Neural crest cell (in vitro differentiated cells): Measurements from ENCODE around the gene FNDC3B. TPM values are rescaled to one million over a fixed set of nuclear protein-coding genes. Genes with fewer than 3 reads are reported as not detected.
"Not testable (repeated sequence)": the region's sequence is repeated elsewhere in the genome, so short reads cannot be mapped to it uniquely, and the experiment has no call there.

Experiments used
- DNase-seq: peaks from one replicate; pipeline ENCODE4 v3.0.0; 2021; ENCODE audit warnings: low read depth, mixed read lengths, low spot score
- H3K27ac Mint-ChIP-seq: one replicate; pipeline ENCODE4 v1.8.0; 2021; ENCODE audit warnings: mild to moderate bottlenecking, mixed read lengths; ENCODE audit not compliant: unreplicated experiment
- H3K27me3 Mint-ChIP-seq: 2 replicates; pipeline ENCODE4 v1.8.0; 2021; ENCODE audit warnings: low read depth, mild to moderate bottlenecking, mixed read lengths
- H3K36me3 Mint-ChIP-seq: 2 replicates; pipeline ENCODE4 v1.8.0; 2021; ENCODE audit warnings: low read depth, mild to moderate bottlenecking, mixed read lengths
- H3K4me1 Mint-ChIP-seq: 2 replicates; pipeline ENCODE4 v1.8.0; 2021; ENCODE audit warnings: mixed read lengths
- H3K4me3 Mint-ChIP-seq: one replicate; pipeline ENCODE4 v1.8.0; 2021; ENCODE audit warnings: mild to moderate bottlenecking, mixed read lengths
- H3K9me3 Mint-ChIP-seq: 2 replicates; pipeline ENCODE4 v1.8.0; 2021; ENCODE audit warnings: mixed read lengths
- total RNA-seq: library from RNA; stranded (reverse); gene quantifications from 2 replicates; pipeline ENCODE4 v1.2.1, GENCODE V29; 2021
- TF ChIP-seq, protein P1 (sequence below): fragments of 200-600 bp; sonication (generic); conservative IDR thresholded peaks from 2 replicates; pipeline ENCODE4 v1.5.0; 2021; ENCODE audit warnings: antibody characterized with exemption, mild to moderate bottlenecking

The FNDC3B gene
- total RNA-seq, 1 donor from 2014 or later: 41.5 TPM

GRCh38 chr3:172040078-172040980 is 951 bp downstream of the FNDC3B start:
- H3K4me1 Mint-ChIP-seq: peaks cover 50% of the 10 kb centered on the region
- peak overlapping the region; percentile 96 for H3K4me3 Mint-ChIP-seq
- no peaks in the 10 kb centered on the region for H3K9me3 Mint-ChIP-seq
- no peaks in the 10 kb centered on the region for H3K27me3 Mint-ChIP-seq
- TF ChIP-seq, protein P1, sequence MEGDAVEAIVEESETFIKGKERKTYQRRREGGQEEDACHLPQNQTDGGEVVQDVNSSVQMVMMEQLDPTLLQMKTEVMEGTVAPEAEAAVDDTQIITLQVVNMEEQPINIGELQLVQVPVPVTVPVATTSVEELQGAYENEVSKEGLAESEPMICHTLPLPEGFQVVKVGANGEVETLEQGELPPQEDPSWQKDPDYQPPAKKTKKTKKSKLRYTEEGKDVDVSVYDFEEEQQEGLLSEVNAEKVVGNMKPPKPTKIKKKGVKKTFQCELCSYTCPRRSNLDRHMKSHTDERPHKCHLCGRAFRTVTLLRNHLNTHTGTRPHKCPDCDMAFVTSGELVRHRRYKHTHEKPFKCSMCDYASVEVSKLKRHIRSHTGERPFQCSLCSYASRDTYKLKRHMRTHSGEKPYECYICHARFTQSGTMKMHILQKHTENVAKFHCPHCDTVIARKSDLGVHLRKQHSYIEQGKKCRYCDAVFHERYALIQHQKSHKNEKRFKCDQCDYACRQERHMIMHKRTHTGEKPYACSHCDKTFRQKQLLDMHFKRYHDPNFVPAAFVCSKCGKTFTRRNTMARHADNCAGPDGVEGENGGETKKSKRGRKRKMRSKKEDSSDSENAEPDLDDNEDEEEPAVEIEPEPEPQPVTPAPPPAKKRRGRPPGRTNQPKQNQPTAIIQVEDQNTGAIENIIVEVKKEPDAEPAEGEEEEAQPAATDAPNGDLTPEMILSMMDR: peak; percentile 39
- no peak overlapping the region for H3K27ac Mint-ChIP-seq
- no peaks in the 10 kb centered on the region for H3K36me3 Mint-ChIP-seq
- peak; percentile 49 for DNase-seq

DNA sequence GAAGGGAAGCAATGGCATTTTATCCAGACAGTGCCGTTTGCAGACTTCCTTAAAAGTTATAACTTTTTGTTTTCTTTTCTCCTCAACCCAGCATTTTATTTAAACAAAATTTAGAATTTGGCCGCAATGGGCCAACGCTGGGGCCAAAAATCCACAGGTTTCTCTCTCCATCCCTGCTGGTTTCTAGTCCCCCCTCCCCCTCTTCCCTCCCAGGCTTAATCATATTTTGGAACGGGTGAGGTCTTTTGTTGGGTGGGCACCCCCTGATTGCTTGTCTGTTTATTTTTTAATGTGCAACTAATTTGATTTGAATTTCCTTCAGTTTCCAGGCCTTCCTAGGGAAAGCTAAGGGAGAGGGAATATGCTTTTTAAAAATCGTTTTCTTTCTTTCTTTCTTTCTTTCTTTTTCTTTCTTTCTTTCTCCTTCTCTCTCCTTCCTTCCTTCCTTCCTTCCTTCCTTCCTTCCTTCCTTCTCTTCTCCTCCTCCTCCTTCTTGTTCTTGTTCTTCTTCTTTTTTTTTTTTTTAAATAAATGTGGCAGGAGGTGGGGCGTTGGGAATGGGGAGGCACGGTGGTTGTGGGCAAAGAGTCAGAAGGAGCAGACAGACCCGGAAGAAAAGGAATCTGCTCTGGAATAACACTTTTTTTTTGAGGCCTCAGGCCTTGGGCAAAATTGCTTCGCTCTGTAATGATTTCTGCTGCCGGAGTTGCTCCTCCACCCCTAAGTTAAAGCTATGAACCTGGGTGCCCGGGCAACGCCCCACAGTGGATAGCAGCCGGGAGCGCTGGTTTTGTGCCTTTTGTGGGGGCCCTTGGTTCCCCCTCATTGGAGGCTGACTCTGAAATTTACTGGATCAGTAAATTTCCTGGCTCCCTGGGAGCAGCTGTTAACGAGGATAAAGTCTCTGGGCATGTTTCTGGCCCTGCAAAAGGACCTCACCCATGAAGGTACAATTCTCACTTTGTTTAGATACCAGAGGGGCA is 1.9 kb downstream of the FNDC3B start:
- no peaks in the 10 kb centered on the region for H3K27me3 Mint-ChIP-seq
- no peaks in the 10 kb centered on the region for H3K9me3 Mint-ChIP-seq
- peaks cover 56% of the 10 kb centered on the region for H3K4me1 Mint-ChIP-seq
- peak overlapping the region; percentile 19 for H3K27ac Mint-ChIP-seq
- peak overlapping the region; percentile 96 for H3K4me3 Mint-ChIP-seq
- no peaks in the 10 kb centered on the region for H3K36me3 Mint-ChIP-seq
- no peak for DNase-seq
- TF ChIP-seq, protein P1: no peak

DNA sequence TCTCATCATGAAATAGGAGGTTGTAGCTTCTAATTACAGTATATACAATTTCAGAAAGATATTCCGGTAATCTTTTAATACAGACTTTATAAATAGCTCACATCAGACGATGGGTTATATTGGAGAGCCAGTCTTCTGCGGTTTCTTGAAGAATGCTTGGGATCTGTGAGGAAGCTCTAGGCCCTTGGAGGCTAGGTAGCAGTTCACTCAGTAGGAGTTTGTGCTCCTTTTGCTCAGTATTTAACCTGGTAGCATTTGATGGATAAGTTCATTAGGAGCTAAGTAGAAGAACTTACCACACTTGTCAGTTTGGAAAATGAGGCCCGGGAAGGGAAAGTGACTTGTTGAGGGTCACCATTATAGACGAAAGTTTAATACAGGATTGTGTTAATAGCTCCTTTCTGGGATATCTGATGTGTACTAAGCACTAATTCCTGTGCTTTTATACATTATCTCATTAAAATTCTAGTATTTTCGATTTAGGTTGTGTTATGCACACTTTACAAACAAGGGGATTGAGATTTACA is 2.8 kb downstream of the FNDC3B start:
- Mint-ChIP-seq H3K27ac (peak overlapping the region; percentile 66), H3K4me3 (peak overlapping the region; percentile 96), H3K27me3 (no peaks in the 10 kb centered on the region), H3K4me1 (peaks cover 56% of the 10 kb centered on the region), H3K9me3 (no peaks in the 10 kb centered on the region), H3K36me3 (no peaks in the 10 kb centered on the region)
- DNase-seq: no peak
- TF ChIP-seq, protein P1: no peak

GRCh38 chr3:172042663-172043179 is 3.3 kb downstream of the FNDC3B start:
- H3K27ac Mint-ChIP-seq, H3K27me3 Mint-ChIP-seq, DNase-seq, H3K9me3 Mint-ChIP-seq, H3K36me3 Mint-ChIP-seq: not testable (repeated sequence)
- peak overlapping the region; percentile 96 for H3K4me3 Mint-ChIP-seq
- H3K4me1 Mint-ChIP-seq: peaks cover 52% of the 10 kb centered on the region

DNA sequence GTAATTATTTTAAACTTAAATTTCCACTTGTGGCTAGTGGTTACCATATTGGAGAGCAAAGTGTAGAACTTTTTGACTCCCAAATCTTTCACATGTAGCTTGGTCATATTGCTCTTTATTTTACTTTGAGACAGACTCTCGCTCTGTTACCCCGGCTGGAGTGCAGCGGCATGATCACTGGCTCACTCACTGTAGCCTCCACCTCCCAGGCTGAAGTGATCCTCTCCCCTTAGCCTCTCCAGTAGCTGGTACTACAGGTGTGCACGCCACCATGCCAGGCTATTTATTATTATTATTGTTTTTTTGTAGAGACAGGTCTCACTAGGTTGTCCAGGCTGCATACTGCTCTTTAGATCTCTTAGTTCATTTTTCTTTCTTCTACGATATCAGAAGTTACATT is 3.9 kb downstream of the FNDC3B start:
- DNase-seq: no peak
- no peaks in the 10 kb centered on the region for H3K9me3 Mint-ChIP-seq
- no peak overlapping the region for H3K27ac Mint-ChIP-seq
- H3K4me3 Mint-ChIP-seq: peak overlapping the region; percentile 86
- H3K27me3 Mint-ChIP-seq: no peaks in the 10 kb centered on the region
- TF ChIP-seq, protein P1: no peak
- H3K4me1 Mint-ChIP-seq: peaks cover 47% of the 10 kb centered on the region
- H3K36me3 Mint-ChIP-seq: no peaks in the 10 kb centered on the region
